ENCODE results near the gene PRRT3. TPM values are rescaled to one million over a fixed set of nuclear protein-coding genes. Genes with fewer than 3 reads are reported as not detected.

Gene PRRT3
- total RNA-seq, 1 donor from 2014 or later, result 0.47 TPM

DNA sequence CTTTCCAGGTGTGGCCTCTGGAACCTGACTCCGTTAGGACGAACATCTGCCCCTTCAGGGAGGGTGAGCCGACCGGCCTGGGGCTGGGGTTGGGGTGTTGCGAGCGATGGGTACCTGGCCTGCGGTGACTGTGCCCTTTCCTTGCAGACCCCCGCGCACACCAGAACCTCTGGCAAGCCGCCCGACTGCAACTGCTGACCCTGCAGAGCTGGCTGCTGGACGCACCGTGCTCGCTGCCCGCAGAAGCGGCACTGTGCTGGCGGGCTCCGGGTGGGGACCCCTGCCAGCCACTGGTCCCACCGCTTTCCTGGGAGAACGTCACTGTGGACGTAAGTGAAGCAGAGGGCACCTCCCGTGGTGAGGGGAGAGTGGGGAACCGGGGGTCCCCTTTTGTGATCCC, 24.1 kb downstream of the PRRT3 start:
- Histone ChIP-seq H3K9me3 (replicated peaks) (no peaks in the 10 kb centered on the region), H3K27me3 (ENCODE audit: low read depth) (no peaks in the 10 kb centered on the region), H3K4me1 (peaks cover 16% of the 10 kb centered on the region), H3K4me3 (no peak overlapping the region), H3K27ac (replicated peaks) (no peak overlapping the region), H3K36me3 (peaks cover 58% of the 10 kb centered on the region)
- intact Hi-C loops (cut with micrococcal nuclease), result no loop called here
- TF ChIP-seq, protein P1, sequence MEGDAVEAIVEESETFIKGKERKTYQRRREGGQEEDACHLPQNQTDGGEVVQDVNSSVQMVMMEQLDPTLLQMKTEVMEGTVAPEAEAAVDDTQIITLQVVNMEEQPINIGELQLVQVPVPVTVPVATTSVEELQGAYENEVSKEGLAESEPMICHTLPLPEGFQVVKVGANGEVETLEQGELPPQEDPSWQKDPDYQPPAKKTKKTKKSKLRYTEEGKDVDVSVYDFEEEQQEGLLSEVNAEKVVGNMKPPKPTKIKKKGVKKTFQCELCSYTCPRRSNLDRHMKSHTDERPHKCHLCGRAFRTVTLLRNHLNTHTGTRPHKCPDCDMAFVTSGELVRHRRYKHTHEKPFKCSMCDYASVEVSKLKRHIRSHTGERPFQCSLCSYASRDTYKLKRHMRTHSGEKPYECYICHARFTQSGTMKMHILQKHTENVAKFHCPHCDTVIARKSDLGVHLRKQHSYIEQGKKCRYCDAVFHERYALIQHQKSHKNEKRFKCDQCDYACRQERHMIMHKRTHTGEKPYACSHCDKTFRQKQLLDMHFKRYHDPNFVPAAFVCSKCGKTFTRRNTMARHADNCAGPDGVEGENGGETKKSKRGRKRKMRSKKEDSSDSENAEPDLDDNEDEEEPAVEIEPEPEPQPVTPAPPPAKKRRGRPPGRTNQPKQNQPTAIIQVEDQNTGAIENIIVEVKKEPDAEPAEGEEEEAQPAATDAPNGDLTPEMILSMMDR (IDR thresholded peaks at IDR 0.05; ENCODE audit: borderline replicate concordance), result no peak
- no peak for DNase-seq

DNA sequence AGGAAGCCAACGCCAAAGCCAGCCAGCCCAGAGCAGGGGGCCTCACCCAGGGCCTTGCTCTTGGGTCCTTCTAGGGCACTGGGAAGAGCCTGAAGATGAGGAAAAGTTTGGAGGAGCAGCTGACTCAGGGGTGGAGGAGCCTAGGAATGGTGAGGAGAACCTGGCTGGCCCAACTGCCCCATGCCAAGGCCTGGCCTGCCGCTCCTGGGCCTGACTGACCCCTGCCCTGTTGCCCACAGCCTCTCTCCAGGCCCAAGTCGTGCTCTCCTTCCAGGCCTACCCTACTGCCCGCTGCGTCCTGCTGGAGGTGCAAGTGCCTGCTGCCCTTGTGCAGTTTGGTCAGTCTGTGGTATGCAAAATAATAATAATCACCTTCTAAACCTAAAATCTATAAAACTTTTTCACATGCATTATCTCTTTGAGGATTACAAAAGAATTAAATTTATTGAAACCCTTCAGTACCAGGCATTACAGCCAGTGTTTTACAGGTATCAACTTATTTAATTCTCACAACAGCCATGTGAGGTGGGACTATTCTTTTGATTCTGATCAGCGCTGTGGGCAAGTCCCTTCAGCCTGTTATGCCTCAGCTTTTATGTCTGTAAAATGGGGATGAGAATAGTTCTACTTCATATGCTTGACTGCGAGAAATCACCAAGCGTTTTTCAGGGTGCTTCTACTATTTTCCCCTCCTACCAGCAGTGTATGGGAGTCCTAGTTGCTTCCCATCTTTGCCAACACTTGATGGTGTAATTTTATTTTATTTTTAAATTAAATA, 33.8 kb downstream of the PRRT3 start:
- DNase-seq, result no peak
- TF ChIP-seq, protein P1 (IDR thresholded peaks at IDR 0.05; ENCODE audit: borderline replicate concordance), result no peak
- Histone ChIP-seq H3K27me3 (ENCODE audit: low read depth) (no peaks in the 10 kb centered on the region), H3K9me3 (replicated peaks) (no peaks in the 10 kb centered on the region), H3K4me1 (peaks cover 47% of the 10 kb centered on the region), H3K27ac (replicated peaks) (no peak overlapping the region), H3K4me3 (peak overlapping the region; percentile 74), H3K36me3 (peaks cover 24% of the 10 kb centered on the region)
- intact Hi-C loops (cut with micrococcal nuclease), result no loop called here

DNA sequence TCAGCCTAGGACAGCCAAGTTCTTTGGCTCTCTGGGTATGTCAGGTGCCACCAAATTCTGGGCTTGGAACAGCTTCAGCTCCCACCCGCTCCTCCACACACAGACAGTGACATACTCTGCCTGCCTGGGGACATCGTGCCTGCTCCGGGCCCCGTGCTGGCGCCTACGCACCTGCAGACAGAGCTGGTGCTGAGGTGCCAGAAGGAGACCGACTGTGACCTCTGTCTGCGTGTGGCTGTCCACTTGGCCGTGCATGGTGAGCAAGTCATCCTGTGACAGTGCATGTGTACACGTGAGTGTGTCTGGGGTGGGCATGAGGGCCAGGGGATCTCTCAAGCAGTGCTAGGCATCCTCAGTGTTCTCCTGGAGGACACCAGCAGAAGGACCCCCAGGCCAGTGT, 34.4 kb downstream of the PRRT3 start:
- Histone ChIP-seq H3K36me3 (peaks cover 23% of the 10 kb centered on the region), H3K27ac (replicated peaks) (peak overlapping the region; percentile 96), H3K4me1 (peaks cover 47% of the 10 kb centered on the region), H3K27me3 (ENCODE audit: low read depth) (no peaks in the 10 kb centered on the region), H3K9me3 (replicated peaks) (no peaks in the 10 kb centered on the region), H3K4me3 (peak overlapping the region; percentile 74)
- intact Hi-C loops (cut with micrococcal nuclease), result no loop called here
- no peak for DNase-seq
- TF ChIP-seq, protein P1 (IDR thresholded peaks at IDR 0.05; ENCODE audit: borderline replicate concordance), result no peak

DNA sequence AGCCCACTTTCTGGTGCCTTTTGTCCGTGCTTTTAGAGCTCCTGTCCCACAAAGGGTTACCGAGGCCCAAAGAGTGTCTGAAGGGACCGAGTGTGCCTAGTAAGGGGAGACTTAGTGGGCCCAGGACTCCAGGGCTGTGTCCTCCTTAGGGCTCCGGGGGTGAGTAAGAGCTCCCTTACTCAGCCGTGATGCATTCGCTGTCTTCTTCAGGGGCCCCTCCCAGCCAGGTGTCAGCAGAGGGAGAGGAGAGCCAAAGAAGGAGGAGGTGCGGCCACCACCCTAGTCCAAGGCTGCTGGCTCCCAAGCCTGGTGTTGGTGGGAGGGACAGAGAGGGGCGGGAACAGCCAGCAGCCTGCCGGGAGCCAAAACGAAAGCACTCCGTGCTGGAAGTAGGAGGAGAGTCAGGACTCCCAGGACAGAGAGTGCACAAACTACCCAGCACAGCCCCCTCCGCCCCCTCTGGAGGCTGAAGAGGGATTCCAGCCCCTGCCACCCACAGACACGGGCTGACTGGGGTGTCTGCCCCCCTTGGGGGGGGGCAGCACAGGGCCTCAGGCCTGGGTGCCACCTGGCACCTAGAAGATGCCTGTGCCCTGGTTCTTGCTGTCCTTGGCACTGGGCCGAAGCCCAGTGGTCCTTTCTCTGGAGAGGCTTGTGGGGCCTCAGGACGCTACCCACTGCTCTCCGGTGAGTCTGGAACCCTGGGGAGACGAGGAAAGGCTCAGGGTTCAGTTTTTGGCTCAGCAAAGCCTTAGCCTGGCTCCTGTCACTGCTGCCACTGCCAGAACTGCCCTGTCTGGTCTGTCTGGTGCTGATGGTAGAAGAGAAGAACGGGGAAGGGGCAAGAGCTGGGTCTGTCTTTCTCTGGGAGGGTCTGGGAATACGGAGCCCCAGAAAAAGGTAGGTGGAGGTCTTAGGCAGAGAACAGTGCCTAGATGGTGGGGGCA, 35.2 kb downstream of the PRRT3 start, which contains the start of gene IL17RC:
TSS of gene IL17RC (plus strand) at position 365 of the 947 bp plus-strand sequence. CDS start at position 583, 218 bp downstream.
- H3K27ac ChIP-seq (replicated peaks), result peak within 1 kb of the TSS; percentile 96
- H3K4me3 ChIP-seq, result peak within 1 kb of the TSS; percentile 74
- TF ChIP-seq, protein P1 (IDR thresholded peaks at IDR 0.05; ENCODE audit: borderline replicate concordance), result no peak
- no peaks in the 10 kb centered on the region for H3K9me3 ChIP-seq (replicated peaks)
- H3K27me3 ChIP-seq (ENCODE audit: low read depth), result no peaks in the 10 kb centered on the region
- DNase-seq, result peak; percentile 87
- H3K36me3 ChIP-seq, result peaks cover 22% of the 10 kb centered on the region
- peaks cover 47% of the 10 kb centered on the region for H3K4me1 ChIP-seq
- intact Hi-C loops (cut with micrococcal nuclease), result no loop called here

DNA sequence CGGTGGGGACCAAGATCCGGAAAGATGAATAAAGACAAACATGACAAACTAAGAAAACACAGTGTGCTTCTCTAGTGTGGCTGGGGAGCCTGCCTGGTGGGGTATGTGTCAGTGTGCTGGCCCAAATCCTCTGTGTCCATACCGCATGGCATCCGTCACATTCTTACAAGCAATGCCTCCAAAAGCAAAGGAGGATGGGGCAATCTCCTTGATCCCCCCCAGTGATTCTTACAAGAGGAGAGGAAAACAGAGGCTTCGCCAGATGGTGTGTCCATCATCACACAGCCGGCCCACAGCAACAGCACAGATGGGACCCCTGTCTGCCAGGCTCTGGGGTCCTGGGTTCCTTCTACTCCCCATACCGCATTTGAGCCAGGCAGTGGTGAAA, 35.9 kb downstream of the PRRT3 start:
- Histone ChIP-seq H3K4me1 (peaks cover 47% of the 10 kb centered on the region), H3K4me3 (peak overlapping the region; percentile 74), H3K27me3 (ENCODE audit: low read depth) (no peaks in the 10 kb centered on the region), H3K9me3 (replicated peaks) (no peaks in the 10 kb centered on the region), H3K36me3 (peaks cover 20% of the 10 kb centered on the region), H3K27ac (replicated peaks) (peak overlapping the region; percentile 96)
- TF ChIP-seq, protein P1 (IDR thresholded peaks at IDR 0.05; ENCODE audit: borderline replicate concordance), result no peak
- intact Hi-C loops (cut with micrococcal nuclease), result no loop called here
- no peak for DNase-seq
